Body of pancreas (tissue), 4 donors: Measurements from ENCODE around the gene GTF2IRD1.

Experiments
- CTCF ChIP-seq, 7 experiments: fragments of 450-650 bp in 4 of 7; fragments of 200-600 bp in 3 of 7; sonication (generic) in 3 of 7; IDR thresholded peaks; one replicate each; pipeline ENCODE4 v1.5.1; 2016 to 2019; ENCODE audit warnings: antibody characterized with exemption in 7 of 7
- POLR2A ChIP-seq, 3 donors: fragments of 450-650 bp; IDR thresholded peaks; one replicate each; pipeline ENCODE4 v1.6.1; 2016; ENCODE audit warnings: antibody characterized with exemption in 3 of 3, mild to moderate bottlenecking in 2 of 3

DNA sequence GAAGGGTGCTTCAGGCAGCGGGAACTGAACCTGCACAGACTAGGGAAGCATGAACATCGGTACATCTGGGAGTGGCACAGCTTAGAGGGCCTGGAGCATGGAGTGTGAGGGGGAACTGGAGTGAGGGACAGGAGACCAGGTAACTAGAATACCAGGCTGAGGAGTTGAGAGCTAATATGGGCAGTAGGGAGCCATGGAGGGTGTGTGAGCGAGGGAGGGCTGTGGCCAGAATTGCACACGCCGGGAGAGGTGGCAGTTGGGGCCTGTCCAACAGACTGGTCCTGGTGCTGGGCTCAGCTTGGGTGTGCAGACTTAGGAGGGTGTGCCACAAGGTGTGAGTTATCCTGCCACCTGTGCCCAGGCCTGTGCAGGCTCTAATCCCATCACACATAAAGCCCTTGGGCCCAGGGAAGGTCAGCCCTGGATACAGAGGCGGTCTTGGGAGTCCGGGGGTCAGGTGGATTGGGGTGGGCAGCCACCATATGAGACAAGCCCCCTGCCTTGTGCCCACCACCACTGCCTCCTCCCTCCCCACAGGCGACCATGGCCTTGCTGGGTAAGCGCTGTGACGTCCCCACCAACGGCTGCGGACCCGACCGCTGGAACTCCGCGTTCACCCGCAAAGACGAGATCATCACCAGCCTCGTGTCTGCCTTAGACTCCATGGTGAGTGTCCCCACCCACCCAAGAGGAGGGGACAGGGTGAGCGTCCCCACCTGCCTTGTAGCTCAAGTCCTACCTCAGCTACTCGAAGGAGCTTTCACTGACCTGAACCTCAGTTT is 54.0 kb downstream of the GTF2IRD1 start:
- TF ChIP-seq CTCF (IDR thresholded peaks at IDR 0.05) = no peak
- TF ChIP-seq POLR2A (IDR thresholded peaks at IDR 0.05) = no peak
